A673 (cell line): ENCODE results near the gene BCAS2.

Experiments
- CTCF ChIP-seq: fragments of 300-800, 200-600 bp; sonication (generic); conservative IDR thresholded peaks from 2 replicates; pipeline ENCODE4 v1.5.1; 2017; ENCODE audit warnings: low read depth, mild to moderate bottlenecking, antibody characterized with exemption, low read length, moderate library complexity, mixed read lengths
- EZH2 ChIP-seq: fragments of 200-600 bp; sonication (generic); IDR thresholded peaks from 2 replicates; pipeline ENCODE4 v1.6.1; 2017; ENCODE audit warnings: borderline replicate concordance, low read depth, mild to moderate bottlenecking, mixed read lengths, antibody characterized with exemption, low read length; ENCODE audit not compliant: poor library complexity, severe bottlenecking

DNA sequence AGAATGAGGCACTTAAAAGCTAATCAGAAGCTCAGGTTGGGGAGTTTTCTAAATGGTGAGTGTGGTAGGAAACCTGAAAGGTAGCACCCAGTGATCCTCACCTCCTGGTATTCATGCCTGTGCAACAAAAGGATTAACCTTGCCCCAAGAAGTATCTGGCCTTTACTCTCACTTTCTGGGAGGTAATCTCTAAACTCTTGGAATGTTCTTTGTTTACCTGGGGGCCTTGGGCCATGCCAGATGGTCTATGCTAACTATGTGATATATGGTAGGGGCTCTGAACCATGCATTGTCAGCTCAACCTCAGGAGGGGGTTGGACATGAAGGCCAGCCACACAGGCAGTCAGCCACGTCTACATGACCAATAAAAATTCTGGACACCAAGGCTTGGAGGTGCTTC lies 46.0 kb downstream of the BCAS2 start:
- TF ChIP-seq CTCF: no peak
- no peak for TF ChIP-seq EZH2
